OCI-LY1 (cell line): ENCODE results near the gene UNC5B.

Source experiments
- H2AFZ ChIP-seq: fragments of 200-600 bp; sonication (generic), shearing (Covaris generic); 2 replicates; pipeline ENCODE4 v1.6.0; 2014; ENCODE audit warnings: antibody characterized with exemption, mild to moderate bottlenecking, low read length
- H3F3A ChIP-seq: fragments of 200-600 bp; sonication (generic), shearing (Covaris generic); 2 replicates; pipeline ENCODE4 v1.6.0; 2014; ENCODE audit warnings: mild to moderate bottlenecking, antibody characterized with exemption, low read length, moderate library complexity; ENCODE audit not compliant: insufficient read depth
- H3K27ac ChIP-seq: fragments of 200-600 bp; sonication (generic); 2 replicates; pipeline ENCODE4 v1.5.1; 2014; ENCODE audit warnings: low read length, mixed run types, mild to moderate bottlenecking, low read depth; ENCODE audit not compliant: poor library complexity, severe bottlenecking
- H3K27me3 ChIP-seq: fragments of 200-600 bp; sonication (generic); 2 replicates; pipeline ENCODE4 v1.6.0; 2014; ENCODE audit warnings: antibody characterized with exemption, mild to moderate bottlenecking, low read length, moderate library complexity; ENCODE audit not compliant: insufficient read depth
- H3K36me3 ChIP-seq: fragments of 200-600 bp; sonication (generic); 2 replicates; pipeline ENCODE4 v1.6.1; 2014; ENCODE audit warnings: mild to moderate bottlenecking, antibody characterized with exemption, low read length, moderate library complexity, mixed read lengths; ENCODE audit not compliant: insufficient read depth
- H3K4me1 ChIP-seq: fragments of 200-600 bp; sonication (generic); 2 replicates; pipeline ENCODE4 v1.5.1; 2014; ENCODE audit warnings: mild to moderate bottlenecking, low read length, moderate library complexity; ENCODE audit not compliant: insufficient read depth, severe bottlenecking
- H3K4me2 ChIP-seq: fragments of 200-600 bp; sonication (generic), shearing (Covaris generic); 2 replicates; pipeline ENCODE4 v1.6.1; 2014; ENCODE audit warnings: low read length
- H3K4me3 ChIP-seq: fragments of 200-600 bp; sonication (generic); 2 replicates; pipeline ENCODE4 v1.5.1; 2014; ENCODE audit warnings: low read length, low read depth, mild to moderate bottlenecking, mixed read lengths; ENCODE audit not compliant: poor library complexity, severe bottlenecking
- H3K79me2 ChIP-seq: fragments of 200-600 bp; shearing (Covaris generic); 2 replicates; pipeline ENCODE4 v1.6.1; 2016; ENCODE audit warnings: mixed run types, low read length, mixed read lengths; ENCODE audit not compliant: insufficient read depth
- H3K9ac ChIP-seq: fragments of 200-600 bp; sonication (generic), shearing (Covaris generic); 2 replicates; pipeline ENCODE4 v1.6.1; 2014; ENCODE audit warnings: mild to moderate bottlenecking, low read length, mixed read lengths
- H3K9me2 ChIP-seq: fragments of 200-600 bp; sonication (generic), shearing (Covaris generic); 2 replicates; pipeline ENCODE4 v1.6.1; 2014; ENCODE audit warnings: low read depth, mild to moderate bottlenecking, low read length, mixed read lengths
- H3K9me3 ChIP-seq: fragments of 200-600 bp; shearing (Covaris generic); 2 replicates; pipeline ENCODE4 v1.6.1; 2014; ENCODE audit warnings: low read length, mixed read lengths
- H4K20me1 ChIP-seq: fragments of 200-600 bp; sonication (generic), shearing (Covaris generic); 2 replicates; pipeline ENCODE4 v1.6.0; 2016; ENCODE audit warnings: mild to moderate bottlenecking, low read length; ENCODE audit not compliant: insufficient read depth
- CTCF ChIP-seq: fragments of 200-600 bp; sonication (generic), shearing (Covaris generic); IDR thresholded peaks from 2 replicates; pipeline ENCODE4 v1.5.1; 2017; ENCODE audit warnings: mild to moderate bottlenecking, antibody characterized with exemption, low read length, moderate library complexity, mixed read lengths
- EZH2 ChIP-seq: fragments of 200-600 bp; sonication (generic), shearing (Covaris generic); IDR thresholded peaks from 2 replicates; pipeline ENCODE4 v1.8.0; 2017; ENCODE audit warnings: borderline replicate concordance, mixed run types, mild to moderate bottlenecking, antibody characterized with exemption, low read length, moderate library complexity, mixed read lengths

The UNC5B gene

GRCh38 chr10:71209731-71210541, 2.4 kb upstream of the UNC5B start:
- Histone ChIP-seq H3K4me1 (no peaks in the 10 kb centered on the region), H3K4me2 (no peak overlapping the region), H4K20me1 (no peaks in the 10 kb centered on the region), H3K9me3 (no peaks in the 10 kb centered on the region), H3K36me3 (no peaks in the 10 kb centered on the region), H3K9me2 (no peaks in the 10 kb centered on the region), H3K27me3 (0 out of 2 replicates have a peak, but pooled peaks cover 4% of the 10 kb centered on the region), H2AFZ (no peak overlapping the region), H3K27ac (no peak overlapping the region), H3K9ac (no peak overlapping the region), H3K4me3 (no peak overlapping the region), H3K79me2 (no peaks in the 10 kb centered on the region), H3F3A (no peaks in the 10 kb centered on the region)
- TF ChIP-seq CTCF (no peak), EZH2 (no peak)

GRCh38 chr10:71210542-71210871, 1.9 kb upstream of the UNC5B start:
- no peak for TF ChIP-seq CTCF
- TF ChIP-seq EZH2, result no peak
- H2AFZ ChIP-seq, result no peak overlapping the region
- no peaks in the 10 kb centered on the region for H3K9me3 ChIP-seq
- no peaks in the 10 kb centered on the region for H3K79me2 ChIP-seq
- no peak overlapping the region for H3K4me3 ChIP-seq
- H3K27ac ChIP-seq, result no peak overlapping the region
- H3K4me1 ChIP-seq, result no peaks in the 10 kb centered on the region
- H3K36me3 ChIP-seq, result no peaks in the 10 kb centered on the region
- H4K20me1 ChIP-seq, result no peaks in the 10 kb centered on the region
- H3K9me2 ChIP-seq, result no peaks in the 10 kb centered on the region
- no peak overlapping the region for H3K9ac ChIP-seq
- no peaks in the 10 kb centered on the region for H3F3A ChIP-seq
- H3K4me2 ChIP-seq, result no peak overlapping the region
- 0 out of 2 replicates have a peak, but pooled peaks cover 1% of the 10 kb centered on the region for H3K27me3 ChIP-seq

DNA sequence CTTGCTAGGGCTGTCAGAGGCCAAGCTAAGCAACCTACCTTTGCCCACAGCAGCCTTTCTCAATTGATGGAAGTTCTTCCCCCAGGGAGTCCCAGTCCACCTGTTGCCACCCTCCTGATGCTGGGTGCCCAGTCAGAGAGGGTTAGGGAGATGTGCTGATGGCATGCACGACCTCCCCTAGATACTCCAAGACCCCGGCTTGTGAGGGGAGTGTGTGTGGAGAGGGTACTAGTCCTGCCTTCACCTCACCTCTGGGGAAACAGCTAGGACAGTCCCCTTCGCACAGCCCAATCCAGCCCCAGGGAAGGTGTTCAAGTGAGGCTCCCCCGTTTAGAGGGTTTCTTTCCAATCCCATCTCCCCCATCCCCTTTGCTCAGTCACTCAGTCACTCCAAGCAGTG, 1.3 kb upstream of the UNC5B start:
- H3K36me3 ChIP-seq, result no peaks in the 10 kb centered on the region
- no peak overlapping the region for H3K9ac ChIP-seq

More for the DNA sequence above, 1.3 kb upstream of the UNC5B start:
- H3K79me2 ChIP-seq, result no peaks in the 10 kb centered on the region
- TF ChIP-seq CTCF (no peak), EZH2 (no peak)
- H3F3A ChIP-seq, result no peaks in the 10 kb centered on the region
- no peak overlapping the region for H3K4me2 ChIP-seq
- no peaks in the 10 kb centered on the region for H4K20me1 ChIP-seq
- H3K9me3 ChIP-seq, result no peaks in the 10 kb centered on the region
- no peak overlapping the region for H2AFZ ChIP-seq
- H3K4me1 ChIP-seq, result no peaks in the 10 kb centered on the region
- H3K9me2 ChIP-seq, result no peaks in the 10 kb centered on the region
- no peak overlapping the region for H3K4me3 ChIP-seq
- 0 out of 2 replicates have a peak, but pooled peaks cover 5% of the 10 kb centered on the region for H3K27me3 ChIP-seq
- H3K27ac ChIP-seq, result no peak overlapping the region
